ENCODE data around the gene SPOCK1.

DNA sequence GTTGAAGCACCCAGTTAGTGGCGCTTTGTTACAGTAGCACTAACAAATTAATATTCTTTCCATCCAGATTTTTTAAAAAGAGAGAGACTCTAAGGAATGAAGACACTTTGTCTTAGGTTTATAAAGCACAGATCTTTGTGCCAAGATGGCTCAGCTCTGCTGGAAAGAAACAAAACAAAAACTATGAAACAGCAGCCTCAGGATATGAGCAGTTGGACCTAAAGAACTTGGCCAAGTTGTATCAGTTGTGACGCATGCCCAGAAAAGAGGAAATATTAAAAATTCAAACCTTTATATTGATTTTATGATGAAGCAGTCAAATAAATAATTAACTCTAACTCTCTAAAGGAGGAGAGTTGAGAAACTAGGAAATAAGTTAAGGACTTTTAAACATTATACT is 427.2 kb downstream of the SPOCK1 start:
- TF ChIP-seq, protein P1, sequence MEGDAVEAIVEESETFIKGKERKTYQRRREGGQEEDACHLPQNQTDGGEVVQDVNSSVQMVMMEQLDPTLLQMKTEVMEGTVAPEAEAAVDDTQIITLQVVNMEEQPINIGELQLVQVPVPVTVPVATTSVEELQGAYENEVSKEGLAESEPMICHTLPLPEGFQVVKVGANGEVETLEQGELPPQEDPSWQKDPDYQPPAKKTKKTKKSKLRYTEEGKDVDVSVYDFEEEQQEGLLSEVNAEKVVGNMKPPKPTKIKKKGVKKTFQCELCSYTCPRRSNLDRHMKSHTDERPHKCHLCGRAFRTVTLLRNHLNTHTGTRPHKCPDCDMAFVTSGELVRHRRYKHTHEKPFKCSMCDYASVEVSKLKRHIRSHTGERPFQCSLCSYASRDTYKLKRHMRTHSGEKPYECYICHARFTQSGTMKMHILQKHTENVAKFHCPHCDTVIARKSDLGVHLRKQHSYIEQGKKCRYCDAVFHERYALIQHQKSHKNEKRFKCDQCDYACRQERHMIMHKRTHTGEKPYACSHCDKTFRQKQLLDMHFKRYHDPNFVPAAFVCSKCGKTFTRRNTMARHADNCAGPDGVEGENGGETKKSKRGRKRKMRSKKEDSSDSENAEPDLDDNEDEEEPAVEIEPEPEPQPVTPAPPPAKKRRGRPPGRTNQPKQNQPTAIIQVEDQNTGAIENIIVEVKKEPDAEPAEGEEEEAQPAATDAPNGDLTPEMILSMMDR (IDR thresholded peaks at IDR 0.05; ENCODE audit: borderline replicate concordance, extremely low read depth, low read length, poor library complexity, severe bottlenecking) = no peak
- TF ChIP-seq EZH2 (IDR thresholded peaks at IDR 0.05; ENCODE audit: borderline replicate concordance, low read depth, low read length, severe bottlenecking) = no peak
